ENCODE measurements around the gene ZNF575.
A peak's percentile ranks its signal among the peaks of the same experiment; 100 is the strongest.

ZNF575 gene

DNA sequence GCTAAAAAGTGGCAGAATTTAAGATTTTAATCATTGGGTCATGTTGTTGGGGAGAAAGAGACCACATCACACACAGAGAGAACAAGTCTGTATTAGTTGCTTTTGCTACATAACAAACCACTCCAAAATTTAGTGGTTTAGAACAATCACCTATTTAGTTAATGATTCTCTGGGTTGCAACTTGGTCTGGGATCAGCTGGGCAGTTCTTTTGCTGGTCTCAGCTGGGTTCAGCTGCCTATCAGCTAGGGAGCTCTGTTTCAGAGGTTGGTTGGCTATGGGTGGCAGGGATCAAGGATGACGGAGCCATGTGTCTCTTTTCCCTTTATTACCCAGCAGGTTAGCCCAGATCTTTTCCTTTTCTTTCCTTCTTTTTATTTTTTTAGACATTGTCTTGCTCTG, 51.5 kb downstream of the ZNF575 start (continued):
- no peak for TF ChIP-seq ZNF768 (tag by site-specific recombination; IDR thresholded peaks at IDR 0.05)
- TF ChIP-seq, protein P1, sequence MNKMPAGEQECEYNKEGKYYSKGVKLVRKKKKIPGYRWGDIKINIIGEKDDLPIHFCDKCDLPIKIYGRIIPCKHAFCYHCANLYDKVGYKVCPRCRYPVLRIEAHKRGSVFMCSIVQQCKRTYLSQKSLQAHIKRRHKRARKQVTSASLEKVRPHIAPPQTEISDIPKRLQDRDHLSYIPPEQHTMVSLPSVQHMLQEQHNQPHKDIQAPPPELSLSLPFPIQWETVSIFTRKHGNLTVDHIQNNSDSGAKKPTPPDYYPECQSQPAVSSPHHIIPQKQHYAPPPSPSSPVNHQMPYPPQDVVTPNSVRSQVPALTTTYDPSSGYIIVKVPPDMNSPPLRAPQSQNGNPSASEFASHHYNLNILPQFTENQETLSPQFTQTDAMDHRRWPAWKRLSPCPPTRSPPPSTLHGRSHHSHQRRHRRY (tag by site-specific recombination; IDR thresholded peaks at IDR 0.05): no peak
- no peak for TF ChIP-seq EGR2 (tag by site-specific recombination; IDR thresholded peaks at IDR 0.05; ENCODE audit: low read depth)
- no peak for TF ChIP-seq ZNF830 (tag by site-specific recombination; IDR thresholded peaks at IDR 0.05; ENCODE audit: low read depth)
- TF ChIP-seq ZBTB17 (tag by site-specific recombination; IDR thresholded peaks at IDR 0.05): 0 out of 2 replicates have a peak, but pooled peaks have one; percentile 24
- TF ChIP-seq ZNF274 (IDR thresholded peaks at IDR 0.05; ENCODE audit: low read length): no peak
- no peak for TF ChIP-seq ZNF274 (tag by site-specific recombination; IDR thresholded peaks at IDR 0.05; ENCODE audit: borderline replicate concordance)
- no peak for TF ChIP-seq IKZF3 (tag by site-specific recombination; IDR thresholded peaks at IDR 0.05)

Data from HEK293 (cell line).